GM18951 (cell line): Measurements from ENCODE around the gene NAV2.

Experiments used
- POLR2A ChIP-seq: IDR thresholded peaks from 4 replicates; pipeline ENCODE4 v1.6.1; 2011; ENCODE audit warnings: mild to moderate bottlenecking; ENCODE audit not compliant: insufficient read length, insufficient read depth; ENCODE audit errors: extremely low read depth
- in situ Hi-C: fragments of 300-500 bp; cut with MboI; formaldehyde crosslinking; loops from one replicate; pipeline ENCODE4 v1.12.0; 2022; ENCODE audit warnings: low sequenced_read_pairs, mixed read lengths, inconsistent platforms; ENCODE audit not compliant: unreplicated experiment

NAV2 gene

GRCh38 chr11:20088397-20089225 is 376.0 kb downstream of the NAV2 start:
- no peak for TF ChIP-seq POLR2A
- in situ Hi-C loops: no loop called here

GRCh38 chr11:20089367-20089766 is 376.7 kb downstream of the NAV2 start:
- TF ChIP-seq POLR2A: no peak
- in situ Hi-C loops: no loop called here

GRCh38 chr11:20089796-20090653 is 377.4 kb downstream of the NAV2 start:
- TF ChIP-seq POLR2A: no peak
- in situ Hi-C loops: no loop called here

DNA sequence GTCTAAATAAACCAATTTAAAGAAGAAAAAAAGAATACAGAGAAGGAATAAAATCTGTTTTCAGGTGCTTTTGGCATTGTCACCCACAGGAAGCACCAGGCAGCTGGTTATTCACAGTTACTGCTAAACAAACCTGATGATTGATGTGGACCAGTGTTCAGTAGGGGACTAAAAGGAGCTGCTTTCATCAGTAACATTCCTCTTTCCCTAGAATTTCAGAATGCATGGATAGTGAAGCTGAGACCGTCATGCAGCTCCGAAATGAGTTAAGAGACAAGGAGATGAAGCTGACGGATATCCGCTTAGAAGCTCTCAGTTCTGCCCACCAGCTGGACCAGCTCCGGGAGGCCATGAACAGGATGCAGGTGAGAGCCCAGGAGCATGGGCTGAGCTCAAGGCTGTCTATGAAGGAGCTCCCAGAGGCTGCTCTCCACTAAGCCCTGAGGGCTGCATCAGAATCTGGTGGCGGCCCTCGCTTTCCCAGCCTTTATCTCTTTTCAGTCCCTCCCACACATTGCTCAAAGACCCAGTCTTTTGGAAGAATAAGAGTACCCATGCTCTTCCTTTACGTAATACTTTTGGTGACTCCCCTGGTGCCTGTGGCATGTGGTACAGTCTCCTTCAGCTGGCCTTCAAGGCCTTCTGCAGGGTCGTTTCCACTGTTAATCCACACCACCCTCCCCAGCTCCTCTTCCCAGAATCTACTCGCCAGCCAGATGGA is 378.2 kb downstream of the NAV2 start:
- TF ChIP-seq POLR2A: no peak

DNA sequence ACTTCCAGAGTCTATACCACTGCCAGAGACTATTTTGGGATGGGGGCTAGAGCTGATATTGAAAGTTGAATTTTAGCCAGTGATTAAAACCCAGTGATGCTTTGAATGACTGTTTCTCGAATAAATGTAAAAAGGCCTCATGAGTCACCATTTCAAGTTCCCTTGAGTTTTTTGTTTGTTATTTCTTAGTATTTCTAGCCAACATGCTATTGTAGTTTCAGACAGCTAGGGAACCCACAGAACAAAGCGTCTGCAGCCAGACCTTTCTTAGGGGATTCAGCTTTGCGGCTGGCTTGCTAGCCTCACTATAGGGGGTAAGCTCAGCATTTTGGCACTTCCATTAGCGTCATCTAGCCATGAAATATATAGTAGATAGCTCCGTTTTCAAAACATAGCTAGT is 381.1 kb downstream of the NAV2 start:
- no peak for TF ChIP-seq POLR2A
- in situ Hi-C loops: no loop called here

More for the DNA sequence above, 378.2 kb downstream of the NAV2 start:
- in situ Hi-C loops: no loop called here

DNA sequence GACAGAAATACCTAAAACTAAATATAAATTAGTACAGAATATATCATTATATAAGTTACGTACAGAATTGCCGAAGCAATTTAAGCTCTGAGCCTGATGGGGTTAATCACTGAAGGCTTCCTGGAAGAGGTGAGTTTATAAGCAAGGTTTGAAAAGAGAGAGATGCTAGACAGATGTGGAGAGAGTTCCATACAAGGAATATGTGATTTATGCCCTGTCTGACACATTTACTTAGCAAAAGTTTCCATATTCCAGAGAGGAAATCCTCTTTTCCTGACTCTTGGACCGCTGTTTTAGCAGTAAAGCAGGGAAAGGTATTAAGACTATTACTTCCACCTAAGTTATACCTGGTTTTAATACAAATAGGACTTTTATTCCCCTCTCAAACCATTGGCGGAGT is 382.6 kb downstream of the NAV2 start:
- in situ Hi-C loops: no loop called here
- no peak for TF ChIP-seq POLR2A

DNA sequence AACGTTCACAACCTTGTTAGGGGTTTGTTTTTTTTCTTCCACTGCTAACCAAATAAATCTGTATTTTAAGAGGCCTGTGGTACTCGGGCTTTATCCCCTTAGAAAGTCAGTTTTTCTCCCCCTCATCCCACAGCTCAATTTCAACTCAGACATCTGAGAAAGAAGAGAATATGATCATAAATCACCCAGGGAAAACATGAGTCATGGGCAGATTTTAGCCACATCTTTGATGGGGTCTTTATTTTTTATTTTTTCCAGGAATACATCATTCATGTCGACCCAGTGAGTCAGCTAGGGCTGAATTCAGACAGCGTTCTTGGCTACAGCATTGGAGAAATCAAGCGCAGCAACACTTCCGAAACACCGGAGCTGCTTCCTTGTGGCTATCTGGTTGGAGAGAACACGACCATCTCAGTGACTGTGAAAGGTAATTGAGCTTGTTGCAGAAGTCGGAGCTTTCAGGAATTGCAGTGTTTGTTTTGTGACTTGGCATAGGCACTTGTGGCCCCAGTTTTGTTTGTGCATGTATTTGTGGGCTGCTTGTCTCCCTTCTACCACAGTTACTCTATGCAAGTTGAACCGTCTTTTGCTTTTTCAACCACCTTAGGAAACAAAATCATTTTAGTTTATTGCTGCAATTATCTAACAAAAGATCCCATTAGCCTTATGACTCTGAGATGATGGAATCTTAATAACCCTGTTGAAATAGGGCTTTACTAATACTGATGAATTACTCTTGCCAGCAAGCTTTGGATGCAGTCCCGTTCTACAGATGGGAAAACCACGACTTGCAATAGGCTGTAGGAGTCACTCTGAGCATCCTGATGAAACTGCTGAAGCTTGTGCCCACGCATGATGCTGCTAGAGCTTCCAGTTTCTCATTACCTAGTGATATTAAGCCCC is 384.9 kb downstream of the NAV2 start:
- no peak for TF ChIP-seq POLR2A
- in situ Hi-C loops: no loop called here

DNA sequence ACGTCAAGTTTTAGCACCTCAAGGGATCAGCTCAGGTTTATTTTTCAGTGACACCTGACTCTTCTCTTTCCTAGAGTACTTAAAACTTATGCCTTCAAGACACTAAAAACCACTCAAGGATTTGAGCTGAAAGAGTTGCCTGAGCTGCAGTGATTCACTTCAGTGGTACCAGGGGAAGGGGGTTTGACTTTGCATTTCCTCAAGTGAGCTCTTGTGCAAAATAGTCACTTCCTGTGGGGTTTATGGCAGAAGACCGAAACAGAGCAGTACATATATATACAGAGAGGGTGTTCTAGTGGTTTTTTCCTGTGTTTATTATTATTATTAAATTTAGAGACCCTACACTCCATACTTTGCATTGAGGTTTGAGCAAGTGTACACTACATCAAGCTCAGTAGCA is 386.9 kb downstream of the NAV2 start:
- in situ Hi-C loops: no loop called here
- no peak for TF ChIP-seq POLR2A

- in situ Hi-C loops: loop anchor here (25.0 kb wide), 1 partner anchor 140 kb away; no protein-coding TSS in a partner anchor
- no peak for TF ChIP-seq POLR2A
Observed at GRCh38 chr11:20102397-20102796, 389.8 kb downstream of the NAV2 start.

- in situ Hi-C loops: loop anchor here (25.0 kb wide), 1 partner anchor 141 kb away; no protein-coding TSS in a partner anchor
- no peak for TF ChIP-seq POLR2A
Observed at GRCh38 chr11:20103281-20103680, 390.6 kb downstream of the NAV2 start.

DNA sequence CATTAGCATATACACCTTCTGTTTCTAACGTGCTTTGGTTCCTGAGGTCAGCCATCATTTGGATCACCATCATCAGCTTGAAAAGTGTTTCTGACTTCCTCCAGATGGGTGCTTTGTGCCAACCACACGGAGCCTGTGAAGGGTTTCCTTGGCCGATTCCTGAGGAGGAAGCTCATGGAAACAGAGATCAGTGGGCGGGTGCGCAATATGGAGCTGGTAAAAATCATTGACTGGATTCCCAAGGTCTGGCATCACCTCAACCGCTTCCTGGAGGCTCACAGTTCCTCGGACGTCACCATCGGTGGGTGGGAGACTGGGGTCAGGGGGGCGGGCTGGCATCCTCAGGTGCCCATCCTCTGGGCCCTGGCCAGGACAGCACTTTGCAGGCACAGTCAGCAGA is 392.8 kb downstream of the NAV2 start:
- TF ChIP-seq POLR2A: no peak
- in situ Hi-C loops: loop anchor here (25.0 kb wide), 1 partner anchor 143 kb away; no protein-coding TSS in a partner anchor
